Cardiac muscle cell (in vitro differentiated cells and primary cell): ENCODE data around the gene GPR183. TPM values are rescaled to one million over a fixed set of nuclear protein-coding genes. Genes with fewer than 3 reads are reported as not detected.
A peak's percentile ranks its signal among the peaks of the same experiment; 100 is the strongest.

Source experiments
- DNase-seq, 2 donors: peaks; one replicate each; pipeline versions ENCODE4 v3.0.0 to v3.0.0-alpha.2; 2010 to 2017; ENCODE audit warnings: low read depth in 1 of 2, low spot score in 1 of 2
- H3K27ac ChIP-seq: fragments of 200-600 bp; sonication (generic); 2 replicates; pipeline ENCODE4 v1.5.1; 2016
- H3K27me3 ChIP-seq: fragments of 200-600 bp; sonication (generic); 2 replicates; pipeline ENCODE4 v1.6.0; 2016; ENCODE audit warnings: control low read depth
- H3K36me3 ChIP-seq: fragments of 200-600 bp; sonication (generic); 2 replicates; pipeline ENCODE4 v1.5.1; 2016; ENCODE audit warnings: control low read depth
- H3K4me1 ChIP-seq: fragments of 200-600 bp; sonication (generic); 2 replicates; pipeline ENCODE4 v1.8.1; 2017; ENCODE audit warnings: low read depth, mild to moderate bottlenecking, mixed run types
- H3K4me3 ChIP-seq: fragments of 200-600 bp; sonication (generic); 2 replicates; pipeline ENCODE4 v1.5.1; 2016; ENCODE audit warnings: mild to moderate bottlenecking
- H3K9me3 ChIP-seq: fragments of 200-600 bp; sonication (generic); 2 replicates; pipeline ENCODE4 v1.5.1; 2017; ENCODE audit warnings: low read depth, mild to moderate bottlenecking, control low read depth
- CTCF ChIP-seq: IDR thresholded peaks from 2 replicates; pipeline ENCODE4 v1.5.1; 2012; ENCODE audit warnings: low read depth, mild to moderate bottlenecking, low read length
- polyA plus RNA-seq: library from polyadenylated mRNA; unstranded; fragments of >200 nt; fragmentation: Nextera tagmentation; extraction: Ambion mirVana; gene quantifications from 2 replicates; pipeline ENCODE4 v1.2.1, GENCODE V29; 2016
- total RNA-seq: library from RNA; depleted of rRNA; stranded (reverse); fragments of >200 nt; gene quantifications from 2 replicates; pipeline ENCODE4 v1.2.3, GENCODE V29; 2016

GPR183 gene
- total and polyA plus RNA-seq, 2 experiments from 2014 or later: 11.6 to 17.1 TPM

- no peak for TF ChIP-seq CTCF
- Histone ChIP-seq H3K27me3 (no peaks in the 10 kb centered on the region), H3K4me1 (peaks cover 7% of the 10 kb centered on the region), H3K36me3 (peaks cover 5% of the 10 kb centered on the region), H3K27ac (no peak within 1 kb of the TSS), H3K4me3 (no peak within 1 kb of the TSS), H3K9me3 (no peaks in the 10 kb centered on the region)
- DNase-seq: no peak
Measured at GRCh38 chr13:99258210-99258860, 48.9 kb downstream of the GPR183 start, which contains the start of gene GPR18. TSS of gene GPR18 (minus strand) at chr13:99258379. CDS start at chr13:99255872, 2,507 bp downstream.

GRCh38 chr13:99257291-99257690 lies 49.9 kb downstream of the GPR183 start:
- H3K4me3 ChIP-seq: no peak overlapping the region
- no peak for TF ChIP-seq CTCF
- peaks cover 5% of the 10 kb centered on the region for H3K36me3 ChIP-seq
- no peaks in the 10 kb centered on the region for H3K9me3 ChIP-seq
- no peak overlapping the region for H3K27ac ChIP-seq
- DNase-seq: no peak
- no peaks in the 10 kb centered on the region for H3K27me3 ChIP-seq
- peaks cover 7% of the 10 kb centered on the region for H3K4me1 ChIP-seq

GRCh38 chr13:99256709-99257108 lies 50.5 kb downstream of the GPR183 start:
- H3K4me1 ChIP-seq: peaks cover 7% of the 10 kb centered on the region
- H3K27me3 ChIP-seq: no peaks in the 10 kb centered on the region
- no peak overlapping the region for H3K4me3 ChIP-seq
- no peak overlapping the region for H3K27ac ChIP-seq
- DNase-seq: peak in 1 of 2 donors; percentile 61
- peaks cover 5% of the 10 kb centered on the region for H3K36me3 ChIP-seq
- no peaks in the 10 kb centered on the region for H3K9me3 ChIP-seq
- TF ChIP-seq CTCF: no peak

- Histone ChIP-seq H3K4me3 (no peak overlapping the region), H3K9me3 (no peaks in the 10 kb centered on the region), H3K36me3 (peaks cover 5% of the 10 kb centered on the region), H3K27ac (no peak overlapping the region), H3K27me3 (no peaks in the 10 kb centered on the region), H3K4me1 (peaks cover 7% of the 10 kb centered on the region)
- TF ChIP-seq CTCF: no peak
- DNase-seq: no peak
Measured at GRCh38 chr13:99256283-99256682, 50.9 kb downstream of the GPR183 start.

- peaks cover 5% of the 10 kb centered on the region for H3K36me3 ChIP-seq
- H3K4me3 ChIP-seq: no peak overlapping the region
- H3K9me3 ChIP-seq: no peaks in the 10 kb centered on the region
- TF ChIP-seq CTCF: no peak
- H3K27me3 ChIP-seq: no peaks in the 10 kb centered on the region
- no peak for DNase-seq
- H3K27ac ChIP-seq: no peak overlapping the region
- peaks cover 7% of the 10 kb centered on the region for H3K4me1 ChIP-seq
Measured at GRCh38 chr13:99255271-99255670, 51.9 kb downstream of the GPR183 start.
